Measurements from ENCODE around the gene COX19. TPM values are rescaled to one million over a fixed set of nuclear protein-coding genes. Genes with fewer than 3 reads are reported as not detected.
A peak's percentile ranks its signal among the peaks of the same experiment; 100 is the strongest.

COX19 gene
- total RNA-seq (2016; rRNA removed; fragmentation: Illumina TruSeq; extraction: Trizol) (6.5 and 11.5 TPM in 2 replicates), polyA plus RNA-seq (2011; rRNA removed) (21.0 and 21.7 TPM in 2 replicates), polyA minus RNA-seq (2011; rRNA and poly(A)+ RNA removed; ENCODE audit: low replicate concordance) (12.8 and 23.5 TPM in 2 replicates), Bru-seq, nascent RNA (percentile 93 among the genes with signal in this experiment), BruChase-seq, experiment 1, labeled RNA remaining after a 6-hour chase (percentile 94 among the genes with signal in this experiment), BruChase-seq, experiment 2, labeled RNA remaining after a 2-hour chase (percentile 96 among the genes with signal in this experiment)
- total RNA-seq (2016; cell fraction: cytosol; rRNA removed; fragmentation: Illumina TruSeq; extraction: Trizol; ENCODE audit: low read depth) = 2.6 and 3.0 TPM in 2 replicates
- 7.4 and 15.2 TPM in 2 replicates for total RNA-seq (2016; cell fraction: insoluble cytoplasmic fraction; rRNA removed; fragmentation: Illumina TruSeq; extraction: Trizol)
- 7.6 and 8.2 TPM in 2 replicates for total RNA-seq (2016; cell fraction: membrane; rRNA removed; fragmentation: Illumina TruSeq; extraction: Trizol)
- total RNA-seq (2016; cell fraction: nucleus; rRNA removed; fragmentation: Illumina TruSeq; extraction: Trizol) = 21.5 and 23.4 TPM in 2 replicates
- polyA plus RNA-seq (2011; cell fraction: cytosol; rRNA removed) = 12.5 and 14.3 TPM in 2 replicates
- polyA plus RNA-seq (2011; cell fraction: nucleus; rRNA removed) = 59.5 and 79.7 TPM in 2 replicates
- polyA plus RNA-seq (2012) = 14.5 and 16.2 TPM in 2 replicates
- 2.2 and 2.3 TPM in 2 replicates for polyA plus RNA-seq (2016; cell fraction: cytosol; fragmentation: Illumina TruSeq; extraction: Trizol; ENCODE audit: low read depth)
- 11.0 and 11.3 TPM in 2 replicates for polyA plus RNA-seq (2016; cell fraction: insoluble cytoplasmic fraction; fragmentation: Illumina TruSeq; extraction: Trizol; ENCODE audit: low read depth)
- polyA plus RNA-seq (2016; cell fraction: membrane; fragmentation: Illumina TruSeq; extraction: Trizol; ENCODE audit: low read depth) = 3.6 and 3.8 TPM in 2 replicates
- 32.8 and 35.0 TPM in 2 replicates for polyA plus RNA-seq (2016; cell fraction: nucleus; fragmentation: Illumina TruSeq; extraction: Trizol; ENCODE audit: insufficient read depth, low read depth)
- 3.6 and 5.4 TPM in 2 replicates for polyA minus RNA-seq (2011; cell fraction: cytosol; rRNA and poly(A)+ RNA removed)
- 50.6 and 61.9 TPM in 2 replicates for polyA minus RNA-seq (2011; cell fraction: nucleus; rRNA and poly(A)+ RNA removed)
- long read RNA-seq, experiment 1, transcript COX19-201 (3 exons, 3,666 nt) = major isoform, 7 of 15 reads
- long read RNA-seq, experiment 1, partial matches to known transcripts = 1 of 15 reads
- long read RNA-seq, experiment 1, other reads (novel, unspliced or antisense) = 7 of 15 reads
- long read RNA-seq, experiment 2, transcript COX19-201 (3 exons, 3,666 nt) = major isoform, 14 of 48 reads
- long read RNA-seq, experiment 2, partial matches to known transcripts = 10 of 48 reads
- long read RNA-seq, experiment 2, other reads (novel, unspliced or antisense) = 24 of 48 reads

GRCh38 chr7:974820-975681 is at the start of gene COX19:
Gene COX19, minus strand, starts transcription at chr7:975549. Its CDS starts 40 bp downstream, at chr7:975509.
- H3K27me3 ChIP-seq (ENCODE audit: control insufficient read depth in 1 of 2, insufficient read depth in 2 of 2, low read length in 2 of 2) = no peaks in the 10 kb centered on the region; a peak in 1 of 5 replicates
- peaks cover 71% of the 10 kb centered on the region for H3K4me1 ChIP-seq (ENCODE audit: insufficient read depth, low read length)
- ChIA-PET CTCF (ENCODE audit: low intra/inter-chr PET ratio, low total read pairs) (interaction anchor here (2.5 kb wide), 1 partner anchor 18 kb away, joined by 7 read pairs; no protein-coding TSS in a partner anchor), POLR2A (interaction anchor here (0.9 to 8.6 kb wide), 11 partner anchors 8 to 196 kb away, joined by 3 to 292 read pairs (median 28); partner anchors contain the start of gene CYP2W1)
- H3K79me2 ChIP-seq (ENCODE audit: insufficient read depth, low read length) = peaks cover 69% of the 10 kb centered on the region
- H3K4me3 ChIP-seq (replicated peaks in 1 of 3; ENCODE audit: insufficient read depth in 1 of 3, low read depth in 2 of 3, low read length in 3 of 3) = peak within 1 kb of the TSS; percentile 85 to 100 (median 98)
- H3K36me3 ChIP-seq (replicated peaks in 1 of 2; ENCODE audit: control insufficient read depth in 1 of 2, insufficient read depth in 2 of 2, low read length in 2 of 2) = peaks cover 13% of the 10 kb centered on the region in 2 experiments
- H3K9ac ChIP-seq (ENCODE audit: insufficient read depth, low read depth, low read length) = peak within 1 kb of the TSS; percentile 97
- ATAC-seq (peak; percentile 44), FAIRE-seq (no peak), DNase-seq (ENCODE audit: low spot score) (peak; percentile 75)
- H3K27ac ChIP-seq (ENCODE audit: extremely low read length, insufficient read depth, low read length) = peak within 1 kb of the TSS; percentile 100
- H2AFZ ChIP-seq (ENCODE audit: low read length) = no peak within 1 kb of the TSS
- BruUV-seq (replicated peaks) = TSS peak; percentile 42
- H4K20me1 ChIP-seq (ENCODE audit: insufficient read depth, low read length) = peaks cover 5% of the 10 kb centered on the region; the same call in 1 of the 2 replicates
- H3K4me2 ChIP-seq (ENCODE audit: low read depth, low read length) = peak within 1 kb of the TSS; percentile 98
- 1% methylated on average over 11 of the region's 78 CpGs for WGBS (ENCODE audit: low lambda C conversion rate)
- in situ Hi-C loops (cut with HindIII; ENCODE audit: extremely low pct_ligation_motif_present, low pct_unique_long_range_greater_than_20kb) (no loop called here), intact Hi-C loops (cut with micrococcal nuclease; ENCODE audit: unreplicated experiment) (no loop called here)
- H3K9me3 ChIP-seq (ENCODE audit: low read length) = no peaks in the 10 kb centered on the region
- TF ChIP-seq ARNTL (CRISPR knock-in tag; IDR thresholded peaks at IDR 0.05) (peak; percentile 70), PRMT3 (CRISPR knock-in tag; IDR thresholded peaks at IDR 0.05; ENCODE audit: borderline replicate concordance, low read depth) (0 out of 2 replicates have a peak, but pooled peaks have one; percentile 16), NR0B2 (CRISPR knock-in tag; IDR thresholded peaks at IDR 0.05) (peak; percentile 73), EZH2 (conservative IDR thresholded peaks at IDR 0.05; ENCODE audit: low read depth, low read length) (no peak), CSRNP2 (CRISPR knock-in tag; conservative IDR thresholded peaks at IDR 0.05; ENCODE audit: low read depth) (no peak), KDM5A (IDR thresholded peaks at IDR 0.05; ENCODE audit: borderline replicate concordance, low read length) (peak; percentile 66; the same call in 1 of the 2 replicates), KDM3A (CRISPR knock-in tag; IDR thresholded peaks at IDR 0.05; ENCODE audit: low read depth) (peak; percentile 67), STAT5B (CRISPR knock-in tag; IDR thresholded peaks at IDR 0.05) (0 out of 2 replicates have a peak, but pooled peaks have one; percentile 73), SKIL (CRISPR knock-in tag; IDR thresholded peaks at IDR 0.05; ENCODE audit: borderline replicate concordance) (peak; percentile 70), HNRNPK (IDR thresholded peaks at IDR 0.05; ENCODE audit: low read depth, low read length, poor library complexity, severe bottlenecking) (peak; percentile 32), ZNF782 (CRISPR knock-in tag; IDR thresholded peaks at IDR 0.05; ENCODE audit: borderline replicate concordance) (peak; percentile 89; the same call in 1 of the 2 replicates)
